ENCODE results near the gene AGAP6. TPM values are rescaled to one million over a fixed set of nuclear protein-coding genes. Genes with fewer than 3 reads are reported as not detected.
"Not testable (repeated sequence)": the region's sequence is repeated elsewhere in the genome, so short reads cannot be mapped to it uniquely, and the experiment has no call there.

Gene AGAP6
- total and polyA plus RNA-seq, 2 of the 8 experiments (the other 6 are each of a cell fraction or from before 2014, with no cell fraction given) = 13.0 to 15.3 TPM

- H4K5ac ChIP-seq (ENCODE audit: insufficient read length, low read depth, low read length); H3K27me3 ChIP-seq (replicated peaks in 1 of 4; ENCODE audit: control insufficient read depth in 3 of 4, extremely low read depth in 1 of 4, insufficient read depth in 3 of 4, low read length in 3 of 4); H2BK120ac ChIP-seq (replicated peaks; ENCODE audit: low read depth, low read length); H3K56ac ChIP-seq (replicated peaks; ENCODE audit: insufficient read length, low read depth, low read length); H3K9ac ChIP-seq (replicated peaks in 1 of 4; ENCODE audit: extremely low read depth in 1 of 4, low read depth in 3 of 4, low read length in 3 of 4); H3K79me1 ChIP-seq (ENCODE audit: low read depth, low read length); H3K9me3 ChIP-seq (ENCODE audit: insufficient read depth in 2 of 2, low read depth in 1 of 2, low read length in 1 of 2); H2BK20ac ChIP-seq (ENCODE audit: low read length); H3K14ac ChIP-seq (ENCODE audit: insufficient read length); H3K4me3 ChIP-seq (ENCODE audit: extremely low read depth in 1 of 4, insufficient read depth in 2 of 4, low read depth in 3 of 4, low read length in 4 of 4); CTCF ChIA-PET (ENCODE audit: partially characterized antibody); H2BK12ac ChIP-seq (ENCODE audit: low read depth, low read length); H3K36me3 ChIP-seq (ENCODE audit: control insufficient read depth in 2 of 4, insufficient read depth in 4 of 4, low read length in 3 of 4); H4K91ac ChIP-seq (replicated peaks; ENCODE audit: insufficient read length, low read length); H2AFZ ChIP-seq (ENCODE audit: low read length); FAIRE-seq; H3K4me2 ChIP-seq (ENCODE audit: insufficient read depth in 1 of 2, low read depth in 2 of 2, low read length in 2 of 2); H2BK5ac ChIP-seq (ENCODE audit: low read depth, low read length); H3K27ac ChIP-seq (ENCODE audit: low read depth, low read length); H2BK15ac ChIP-seq (ENCODE audit: low read length); H4K20me1 ChIP-seq (replicated peaks in 1 of 2; ENCODE audit: control insufficient read depth in 1 of 2, insufficient read depth in 2 of 2, low read length in 2 of 2); POLR2A ChIA-PET (ENCODE audit: partially characterized antibody); H3K23ac ChIP-seq (ENCODE audit: insufficient read length); H2AK5ac ChIP-seq (ENCODE audit: low read depth, low read length); H3K23me2 ChIP-seq (ENCODE audit: low read depth, low read length); H3K4me1 ChIP-seq (replicated peaks in 1 of 4; ENCODE audit: control insufficient read depth in 3 of 4, insufficient read depth in 4 of 4, low read length in 3 of 4); H3K79me2 ChIP-seq (ENCODE audit: control insufficient read depth in 1 of 2, insufficient read depth in 2 of 2, low read length in 2 of 2); H4K8ac ChIP-seq (ENCODE audit: extremely low read depth, insufficient read depth, low read length); DNase-seq (ENCODE audit: low read depth in 1 of 2, low spot score in 2 of 2); H3K4ac ChIP-seq (replicated peaks; ENCODE audit: insufficient read length, low read depth, low read length); H3K18ac ChIP-seq (ENCODE audit: extremely low read depth, low read length): not testable (repeated sequence)
- WGBS, 2 experiments (ENCODE audit: extremely low coverage in 1 of 2, insufficient coverage in 1 of 2, insufficient read length in 1 of 2, insufficient replicate concordance in 2 of 2, low coverage in 1 of 2, low lambda C conversion rate in 2 of 2, missing lambda C conversion rate in 1 of 2) = 94% methylated on average over 5 of the region's 5 CpGs; no CpG with 5 or more reads in 1 of the 2 experiments
Observed at GRCh38 chr10:49995321-49995720, 7.1 kb downstream of the AGAP6 start.

GRCh38 chr10:50014024-50014423 lies 25.8 kb downstream of the AGAP6 start:
- H3K4me3 ChIP-seq (ENCODE audit: extremely low read depth in 1 of 4, insufficient read depth in 2 of 4, low read depth in 3 of 4, low read length in 4 of 4); H3K79me2 ChIP-seq (ENCODE audit: control insufficient read depth in 1 of 2, insufficient read depth in 2 of 2, low read length in 2 of 2); H2BK20ac ChIP-seq (ENCODE audit: low read length); H3K36me3 ChIP-seq (ENCODE audit: control insufficient read depth in 2 of 4, insufficient read depth in 4 of 4, low read length in 3 of 4); H4K91ac ChIP-seq (replicated peaks; ENCODE audit: insufficient read length, low read length); H3K4ac ChIP-seq (replicated peaks; ENCODE audit: insufficient read length, low read depth, low read length); H4K8ac ChIP-seq (ENCODE audit: extremely low read depth, insufficient read depth, low read length); H2AFZ ChIP-seq (ENCODE audit: low read length); DNase-seq (ENCODE audit: low read depth in 1 of 2, low spot score in 2 of 2); H2BK5ac ChIP-seq (ENCODE audit: low read depth, low read length); H2BK120ac ChIP-seq (replicated peaks; ENCODE audit: low read depth, low read length); H3K14ac ChIP-seq (ENCODE audit: insufficient read length); H4K5ac ChIP-seq (ENCODE audit: insufficient read length, low read depth, low read length); H3K18ac ChIP-seq (ENCODE audit: extremely low read depth, low read length); FAIRE-seq; H3K79me1 ChIP-seq (ENCODE audit: low read depth, low read length); H3K4me2 ChIP-seq (ENCODE audit: insufficient read depth in 1 of 2, low read depth in 2 of 2, low read length in 2 of 2); H3K23me2 ChIP-seq (ENCODE audit: low read depth, low read length); H2AK5ac ChIP-seq (ENCODE audit: low read depth, low read length); H2BK12ac ChIP-seq (ENCODE audit: low read depth, low read length); H2BK15ac ChIP-seq (ENCODE audit: low read length); POLR2A ChIA-PET (ENCODE audit: partially characterized antibody); H3K56ac ChIP-seq (replicated peaks; ENCODE audit: insufficient read length, low read depth, low read length); H3K27me3 ChIP-seq (replicated peaks in 1 of 4; ENCODE audit: control insufficient read depth in 3 of 4, extremely low read depth in 1 of 4, insufficient read depth in 3 of 4, low read length in 3 of 4); H3K4me1 ChIP-seq (replicated peaks in 1 of 4; ENCODE audit: control insufficient read depth in 3 of 4, insufficient read depth in 4 of 4, low read length in 3 of 4); H3K27ac ChIP-seq (ENCODE audit: low read depth, low read length); H3K9me3 ChIP-seq (ENCODE audit: insufficient read depth in 2 of 2, low read depth in 1 of 2, low read length in 1 of 2); CTCF ChIA-PET (ENCODE audit: partially characterized antibody); H3K23ac ChIP-seq (ENCODE audit: insufficient read length); H4K20me1 ChIP-seq (replicated peaks in 1 of 2; ENCODE audit: control insufficient read depth in 1 of 2, insufficient read depth in 2 of 2, low read length in 2 of 2); H3K9ac ChIP-seq (replicated peaks in 1 of 4; ENCODE audit: extremely low read depth in 1 of 4, low read depth in 3 of 4, low read length in 3 of 4): not testable (repeated sequence)
- 100% methylated on average over 1 of the region's 7 CpGs; no CpG with 5 or more reads in 1 of the 2 experiments for WGBS, 2 experiments (ENCODE audit: extremely low coverage in 1 of 2, insufficient coverage in 1 of 2, insufficient read length in 1 of 2, insufficient replicate concordance in 2 of 2, low coverage in 1 of 2, low lambda C conversion rate in 2 of 2, missing lambda C conversion rate in 1 of 2)
